GM12878 (cell line): ENCODE results near the gene ASCC2. TPM values are rescaled to one million over a fixed set of nuclear protein-coding genes. Genes with fewer than 3 reads are reported as not detected.

Experiments used
- ATAC-seq: fragments of 200-7000 bp; cut with Tn5 transposase; 3 replicates; pipeline ENCODE4 v1.9.1; 2020; ENCODE audit warnings: mild to moderate bottlenecking, moderate library complexity
- BruUV-seq: library from RNA; stranded (reverse); fragments of 400-500 nt; replicated peaks from 2 replicates; lab custom pipeline; 2021; lab: Mats Ljungman, UMichigan
- CTCF ChIA-PET: fragments of 300-600 bp; sonication (Branson Sonifier 250); formaldehyde crosslinking; extraction: SDS; loops from one replicate; lab custom pipeline; 2021; ENCODE audit warnings: inconsistent platforms; lab: Yijun Ruan, JAX
- POLR2A ChIA-PET: fragments of 350-600 bp; formaldehyde crosslinking; extraction: SDS; loops from one replicate; lab custom pipeline; 2021; ENCODE audit warnings: inconsistent platforms; lab: Charles Lee
- RAD21 ChIA-PET: fragments of 300-600 bp; sonication (Branson Sonifier 250); formaldehyde crosslinking; loops from one replicate; lab custom pipeline; 2023; ENCODE audit warnings: antibody characterized with exemption; ENCODE audit not compliant: unreplicated experiment; lab: Charles Lee
- SMC1A ChIA-PET: fragments of 300-600 bp; sonication (Branson Sonifier 250); formaldehyde crosslinking; loops from one replicate; lab custom pipeline; 2023; ENCODE audit not compliant: unreplicated experiment, uncharacterized antibody; lab: Charles Lee
- DNase-seq: peaks from one replicate; pipeline ENCODE4 v3.0.0-alpha.2; 2011; ENCODE audit warnings: low read depth, low spot score
- FAIRE-seq: peaks from 3 replicates; lab custom pipeline; 2011; peaks lifted over from hg19 to GRCh38; lab: Jason Lieb, UNC
- H2AFZ ChIP-seq: 2 replicates; pipeline ENCODE4 v1.6.0; 2011; ENCODE audit warnings: low read depth, low read length, control low read depth; ENCODE audit not compliant: control insufficient read depth
- H3K27ac ChIP-seq: 2 replicates; pipeline ENCODE4 v1.5.1; 2011; ENCODE audit warnings: control low read depth; ENCODE audit not compliant: control insufficient read depth, insufficient read depth
- H3K27me3 ChIP-seq, 2 experiments: replicated peaks in 1 of 2; 2 replicates each; pipeline versions ENCODE4 v1.6.0 to v1.6.1; 2011; ENCODE audit warnings: low read length in 1 of 2; ENCODE audit not compliant: control insufficient read depth in 2 of 2, insufficient read depth in 2 of 2
- H3K36me3 ChIP-seq, 2 experiments: 2 replicates each; pipeline ENCODE4 v1.5.1; 2011; ENCODE audit warnings: low read length in 1 of 2; ENCODE audit not compliant: control insufficient read depth in 2 of 2, insufficient read depth in 2 of 2
- H3K4me1 ChIP-seq: 2 replicates; pipeline ENCODE4 v1.6.1; 2011; ENCODE audit warnings: mild to moderate bottlenecking, low read length, moderate library complexity, mixed read lengths; ENCODE audit not compliant: control insufficient read depth, insufficient read depth
- H3K4me2 ChIP-seq: 2 replicates; pipeline ENCODE4 v1.6.0; 2011; ENCODE audit warnings: control low read depth; ENCODE audit not compliant: control insufficient read depth, insufficient read depth
- H3K4me3 ChIP-seq: fragments of 200-600 bp; sonication (generic); 2 replicates; pipeline ENCODE4 v1.5.1; 2016
- H3K79me2 ChIP-seq: 2 replicates; pipeline ENCODE4 v1.6.0; 2011; ENCODE audit warnings: low read length; ENCODE audit not compliant: control insufficient read depth, insufficient read depth
- H3K9ac ChIP-seq: 2 replicates; pipeline ENCODE4 v1.8.0; 2011; ENCODE audit warnings: low read length, control low read depth, mixed read lengths; ENCODE audit not compliant: control insufficient read depth, insufficient read depth
- H3K9me3 ChIP-seq: replicated peaks from 3 replicates; pipeline ENCODE4 v1.5.1; 2011; ENCODE audit warnings: mild to moderate bottlenecking, low read length; ENCODE audit not compliant: control insufficient read depth, insufficient read depth
- H4K20me1 ChIP-seq: 2 replicates; pipeline ENCODE4 v1.6.0; 2011; ENCODE audit not compliant: control insufficient read depth, insufficient read depth
- ATF7 ChIP-seq: fragments of 450-650 bp; IDR thresholded peaks from 2 replicates; pipeline ENCODE4 v1.6.1; 2016; ENCODE audit warnings: low read depth, mild to moderate bottlenecking
- CBX3 ChIP-seq: fragments of 200-600 bp; sonication (generic); IDR thresholded peaks from 2 replicates; pipeline ENCODE4 v1.6.1; 2016; ENCODE audit warnings: low read depth, borderline replicate concordance
- CREB1 ChIP-seq: IDR thresholded peaks from 2 replicates; pipeline ENCODE4 v1.6.1; 2012; ENCODE audit warnings: low read depth, mild to moderate bottlenecking, inconsistent platforms
- EGR1 ChIP-seq, 2 experiments: IDR thresholded peaks; 1 replicate in 1 of 2; 2 replicates in 1 of 2; pipeline ENCODE4 v1.6.1; 2011 to 2012; ENCODE audit warnings: low read depth in 2 of 2, low read length in 2 of 2, borderline replicate concordance in 1 of 2, mild to moderate bottlenecking in 1 of 2, moderate library complexity in 1 of 2
- MTA3 ChIP-seq: IDR thresholded peaks from 2 replicates; pipeline ENCODE4 v1.6.1; 2012; ENCODE audit warnings: low read length, inconsistent platforms, borderline replicate concordance
- MYB ChIP-seq: fragments of 150-350 bp; IDR thresholded peaks from 2 replicates; pipeline ENCODE4 v1.6.1; 2014; ENCODE audit warnings: mild to moderate bottlenecking, low read depth, low read length, borderline replicate concordance
- NFIC ChIP-seq: IDR thresholded peaks from 2 replicates; pipeline ENCODE4 v1.6.1; 2012; ENCODE audit warnings: low read depth, mild to moderate bottlenecking, inconsistent platforms, low read length, moderate library complexity
- NR2C1 ChIP-seq: fragments of 450-650 bp; IDR thresholded peaks from 2 replicates; pipeline ENCODE4 v1.6.1; 2017; ENCODE audit warnings: antibody characterized with exemption, mild to moderate bottlenecking, moderate library complexity
- RB1 ChIP-seq: fragments of 450-650 bp; formaldehyde crosslinking; IDR thresholded peaks from 2 replicates; pipeline ENCODE4 v1.6.1; 2017; ENCODE audit warnings: mild to moderate bottlenecking, borderline replicate concordance
- SKIL ChIP-seq: fragments of 450-650 bp; IDR thresholded peaks from 2 replicates; pipeline ENCODE4 v1.6.1; 2017; ENCODE audit warnings: mild to moderate bottlenecking, low read depth, inconsistent platforms; ENCODE audit not compliant: poor library complexity, severe bottlenecking
- SMC3 ChIP-seq: IDR thresholded peaks from 2 replicates; pipeline ENCODE4 v1.6.1; 2011; ENCODE audit warnings: low read length, improper control_type of control experiment, borderline replicate concordance
- SP1 ChIP-seq: IDR thresholded peaks from one replicate; pipeline ENCODE4 v1.6.1; 2011; ENCODE audit warnings: low read depth, low read length
- SRF ChIP-seq, 2 experiments: IDR thresholded peaks; 2 replicates each; pipeline ENCODE4 v1.6.1; 2011; ENCODE audit warnings: low read depth in 2 of 2, low read length in 2 of 2, mild to moderate bottlenecking in 1 of 2, moderate library complexity in 1 of 2
- STAT3 ChIP-seq: IDR thresholded peaks from 2 replicates; pipeline ENCODE4 v1.6.1; 2011; ENCODE audit warnings: low read depth, low read length, improper control_type of control experiment
- TAF1 ChIP-seq: IDR thresholded peaks from 2 replicates; pipeline ENCODE4 v1.6.1; 2011; ENCODE audit warnings: mild to moderate bottlenecking, low read depth, low read length, borderline replicate concordance
- TBL1XR1 ChIP-seq: IDR thresholded peaks from 2 replicates; pipeline ENCODE4 v1.6.1; 2012; ENCODE audit warnings: low read depth, low read length, improper control_type of control experiment
- ZNF687 ChIP-seq: fragments of 450-650 bp; IDR thresholded peaks from 2 replicates; pipeline ENCODE4 v1.6.1; 2017; ENCODE audit warnings: mild to moderate bottlenecking, moderate library complexity
- WGBS: methylation state at CpG from one replicate; pipeline ENCODE4 v1.1.6; 2016; ENCODE audit warnings: low lambda C conversion rate; ENCODE audit not compliant: insufficient replicate concordance, insufficient coverage; ENCODE audit errors: missing lambda C conversion rate; 5-methylcytosine and 5-hydroxymethylcytosine counted together
- in situ Hi-C: fragments of 300-500 bp; cut with MboI; formaldehyde crosslinking; loops from 9 replicates; pipeline ENCODE4 v1.14.3; 2018; ENCODE audit warnings: mixed read lengths
- intact Hi-C: fragments of 100-400 bp; cut with micrococcal nuclease; formaldehyde crosslinking; loops from one replicate; pipeline ENCODE4 v1.14.2; 2022; ENCODE audit not compliant: unreplicated experiment
- polyA plus RNA-seq, 11 experiments: library from polyadenylated mRNA; depleted of rRNA in 4 of 11; unstranded in 6 of 11; stranded (reverse) in 5 of 11; fragments of >200 nt; fragmentation: Nextera tagmentation in 4 of 11; fragmentation: Illumina TruSeq in 1 of 11; extraction: Ambion mirVana in 4 of 11; extraction: Trizol in 1 of 11; gene quantifications; 1 replicate in 1 of 11; 2 replicates in 10 of 11; pipeline versions ENCODE4 v1.2.1 to v1.2.3, GENCODE V29; 2011 to 2016; ENCODE audit warnings: inconsistent platforms in 2 of 11, missing spikeins in 2 of 11, low read depth in 1 of 11
- total RNA-seq, 4 experiments: library from RNA; depleted of rRNA in 3 of 4; stranded (reverse); fragments of >200 nt in 3 of 4; fragmentation: Illumina TruSeq in 1 of 4; extraction: Trizol in 1 of 4; gene quantifications; 2 replicates each; pipeline versions ENCODE4 v1.2.1 to v1.2.3, GENCODE V29; 2013 to 2021

Gene ASCC2
- total and polyA plus RNA-seq, 10 of the 15 experiments (the other 5 are each of a cell fraction or from before 2014, with no cell fraction given) = 5.3 to 91.4 (median 56.5) TPM

GRCh38 chr22:29810216-29810615, 27.9 kb downstream of the ASCC2 start:
- 98% methylated on average over 2 of the region's 2 CpGs for WGBS
- ChIA-PET RAD21 (no interaction called here), CTCF (no interaction called here)

More at GRCh38 chr22:29810216-29810615, 27.9 kb downstream of the ASCC2 start:
- TF ChIP-seq RB1 (no peak), ATF7 (no peak), SMC3 (no peak), EGR1 (IDR thresholded peaks at IDR 0.05; ENCODE audit: borderline replicate concordance in 1 of 2, low read depth in 2 of 2, low read length in 2 of 2) (no peak), TAF1 (no peak), CBX3 (no peak), MTA3 (no peak), CREB1 (no peak), ZNF687 (no peak), STAT3 (no peak), MYB (no peak), SP1 (no peak), NR2C1 (no peak), SRF (IDR thresholded peaks at IDR 0.05; ENCODE audit: low read depth in 2 of 2, low read length in 2 of 2) (no peak), SKIL (no peak), TBL1XR1 (no peak), NFIC (no peak)
- FAIRE-seq (no peak), ATAC-seq (no peak), DNase-seq (no peak)
- Histone ChIP-seq H3K4me1 (no peaks in the 10 kb centered on the region), H3K4me3 (no peak overlapping the region), H3K79me2 (no peaks in the 10 kb centered on the region), H3K27ac (no peak overlapping the region), H2AFZ (no peak overlapping the region), H3K9ac (no peak overlapping the region), H3K4me2 (no peak overlapping the region), H3K36me3 (peaks cover 21 to 47% of the 10 kb centered on the region in 2 experiments), H3K27me3 (no peaks in the 10 kb centered on the region), H4K20me1 (no peaks in the 10 kb centered on the region), H3K9me3 (no peaks in the 10 kb centered on the region)
- intact Hi-C loops = no loop called here
- BruUV-seq = no TSS peak
- in situ Hi-C loops = no loop called here
- ChIA-PET SMC1A (no interaction called here), POLR2A (no interaction called here)
